A549 (cell line): Measurements from ENCODE around the gene MYO1D. TPM values are rescaled to one million over a fixed set of nuclear protein-coding genes. Genes with fewer than 3 reads are reported as not detected.

Experiments
- ATAC-seq, 2 experiments: fragments of 200-7000 bp in 1 of 2; fragments of >200 bp in 1 of 2; cut with Nextera tagmentation in 1 of 2; cut with Tn5 transposase in 1 of 2; 3 replicates each; pipeline versions ENCODE4 v1.8.0 to v1.9.1; 2018 to 2020; ENCODE audit warnings: mild to moderate bottlenecking in 1 of 2, moderate library complexity in 1 of 2
- CTCF ChIA-PET: fragments of 300-600 bp; sonication (Branson Sonifier 250); formaldehyde crosslinking; extraction: SDS; loops from one replicate; lab custom pipeline; 2021; ENCODE audit warnings: antibody characterized with exemption, inconsistent platforms; lab: Yijun Ruan, JAX
- POLR2A ChIA-PET: fragments of 350-600 bp; formaldehyde crosslinking; extraction: SDS; loops from one replicate; lab custom pipeline; 2021; ENCODE audit warnings: antibody characterized with exemption, inconsistent platforms; lab: Yijun Ruan, JAX
- DNase-seq, 2 experiments: peaks; one replicate each; pipeline versions ENCODE4 v3.0.0 to v3.0.0-alpha.2; 2011 to 2016; ENCODE audit warnings: low read depth in 1 of 2, low spot score in 1 of 2
- FAIRE-seq: peaks from 2 replicates; lab custom pipeline; 2011; peaks lifted over from hg19 to GRCh38; lab: Jason Lieb, UNC
- H3K27ac ChIP-seq, 2 experiments: fragments of >200 bp; sonication (Bioruptor Twin); formaldehyde crosslinking; 3 replicates each; pipeline ENCODE4 v1.5.1; 2016 to 2017
- H3K4me1 ChIP-seq: fragments of >200 bp; sonication (Bioruptor Twin); formaldehyde crosslinking; 3 replicates; pipeline ENCODE4 v1.6.1; 2016
- H3K4me2 ChIP-seq: fragments of >200 bp; sonication (Bioruptor Twin); formaldehyde crosslinking; 3 replicates; pipeline ENCODE4 v1.6.1; 2016
- H3K4me3 ChIP-seq: fragments of >200 bp; sonication (Bioruptor Twin); formaldehyde crosslinking; 3 replicates; pipeline ENCODE4 v1.5.1; 2016
- H3K9me3 ChIP-seq: fragments of >200 bp; sonication (Bioruptor Twin); formaldehyde crosslinking; 3 replicates; pipeline ENCODE4 v1.6.1; 2016
- BHLHE40 ChIP-seq: IDR thresholded peaks from 2 replicates; pipeline ENCODE4 v1.6.1; 2012; ENCODE audit warnings: low read depth, low read length, inconsistent platforms
- CBX2 ChIP-seq: fragments of 200-600 bp; sonication (generic); IDR thresholded peaks from 2 replicates; pipeline ENCODE4 v1.6.1; 2016; ENCODE audit warnings: low read depth, mild to moderate bottlenecking, borderline replicate concordance
- CBX8 ChIP-seq: fragments of 200-600 bp; sonication (generic); IDR thresholded peaks from 2 replicates; pipeline ENCODE4 v1.6.1; 2016
- CEBPB ChIP-seq, 2 experiments: fragments of >200 bp in 1 of 2; sonication (Bioruptor Twin) in 1 of 2; formaldehyde crosslinking in 1 of 2; IDR thresholded peaks; 2 replicates each; pipeline ENCODE4 v1.6.1; 2012 to 2016
- CHD2 ChIP-seq: fragments of 150-350 bp; IDR thresholded peaks from 2 replicates; pipeline ENCODE4 v1.6.1; 2014; ENCODE audit warnings: low read length; ENCODE audit not compliant: partially characterized antibody
- EHMT2 ChIP-seq: fragments of 200-600 bp; sonication (generic); IDR thresholded peaks from 2 replicates; pipeline ENCODE4 v1.6.1; 2016; ENCODE audit warnings: antibody characterized with exemption, low read depth, mild to moderate bottlenecking, moderate library complexity
- ESRRA ChIP-seq: fragments of 150-350 bp; IDR thresholded peaks from 2 replicates; pipeline ENCODE4 v1.6.1; 2014; ENCODE audit warnings: mild to moderate bottlenecking, low read length, borderline replicate concordance
- FOSB ChIP-seq: fragments of 250-450 bp; sonication (Bioruptor Pico); IDR thresholded peaks from 2 replicates; pipeline ENCODE4 v1.5.0; 2020; ENCODE audit warnings: mild to moderate bottlenecking, moderate library complexity
- FOSL2 ChIP-seq, 2 experiments: fragments of 450-650 bp in 1 of 2; fragments of >200 bp in 1 of 2; sonication (Bioruptor Twin) in 1 of 2; formaldehyde crosslinking; IDR thresholded peaks; 2 replicates each; pipeline versions ENCODE4 v1.5.0 to v1.6.1; 2016 to 2020; ENCODE audit warnings: mild to moderate bottlenecking in 1 of 2, moderate library complexity in 1 of 2
- FOXS1 ChIP-seq: fragments of 250-450 bp; sonication (Bioruptor Pico); IDR thresholded peaks from 2 replicates; pipeline ENCODE4 v1.5.0; 2020; ENCODE audit warnings: mild to moderate bottlenecking, moderate library complexity
- GATA3 ChIP-seq: IDR thresholded peaks from 2 replicates; pipeline ENCODE4 v1.6.1; 2012; ENCODE audit warnings: borderline replicate concordance
- HDAC2 ChIP-seq: fragments of 200-600 bp; sonication (generic); IDR thresholded peaks from 2 replicates; pipeline ENCODE4 v1.6.1; 2016
- HOXB5 ChIP-seq: fragments of 250-450 bp; sonication (Bioruptor Pico); IDR thresholded peaks from 2 replicates; pipeline ENCODE4 v1.5.0; 2020; ENCODE audit warnings: mild to moderate bottlenecking, moderate library complexity
- MAX ChIP-seq: IDR thresholded peaks from 2 replicates; pipeline ENCODE4 v1.6.1; 2012
- MAZ ChIP-seq: fragments of 150-350 bp; IDR thresholded peaks from 2 replicates; pipeline ENCODE4 v1.6.1; 2014; ENCODE audit warnings: antibody characterized with exemption, low read depth, low read length, borderline replicate concordance
- MYC ChIP-seq: IDR thresholded peaks from 2 replicates; pipeline ENCODE4 v1.6.1; 2012; ENCODE audit warnings: mild to moderate bottlenecking, inconsistent platforms, low read length, improper control_type of control experiment, borderline replicate concordance
- NPAS2 ChIP-seq: fragments of 250-450 bp; sonication (Bioruptor Pico); IDR thresholded peaks from 2 replicates; pipeline ENCODE4 v1.8.0; 2022; ENCODE audit warnings: mild to moderate bottlenecking, moderate library complexity, borderline replicate concordance
- PBX3 ChIP-seq: IDR thresholded peaks from 2 replicates; pipeline ENCODE4 v1.6.1; 2012
- POLR2A ChIP-seq: IDR thresholded peaks from 2 replicates; pipeline ENCODE4 v1.6.1; 2012; ENCODE audit warnings: mild to moderate bottlenecking, low read length
- RAD21 ChIP-seq, 2 experiments: fragments of >200 bp in 1 of 2; sonication (Bioruptor Twin) in 1 of 2; formaldehyde crosslinking in 1 of 2; IDR thresholded peaks in 1 of 2; conservative IDR thresholded peaks in 1 of 2; 2 replicates in 1 of 2; 3 replicates in 1 of 2; pipeline ENCODE4 v1.6.1; 2012 to 2018; ENCODE audit warnings: inconsistent platforms in 1 of 2
- RNF2 ChIP-seq: fragments of 200-600 bp; sonication (generic); IDR thresholded peaks from 2 replicates; pipeline ENCODE4 v1.6.1; 2016; ENCODE audit warnings: low read depth, mild to moderate bottlenecking, antibody characterized with exemption, moderate library complexity, borderline replicate concordance
- TP53 ChIP-seq: fragments of 250-450 bp; sonication (Bioruptor Pico); IDR thresholded peaks from 2 replicates; pipeline ENCODE4 v1.5.0; 2021; ENCODE audit warnings: mild to moderate bottlenecking, moderate library complexity
- WGBS: methylation state at CpG from one replicate; pipeline ENCODE4 v1.1.6; 2017; ENCODE audit errors: missing lambda C conversion rate; 5-methylcytosine and 5-hydroxymethylcytosine counted together
- polyA plus RNA-seq, 4 experiments: library from polyadenylated mRNA; depleted of rRNA in 3 of 4; stranded (reverse); fragments of >200 nt; fragmentation: RNase III in 1 of 4; extraction: RNeasy Plus Mini Kit Qiagen cat#74134 plus additional on column Dnase treatment in 1 of 4; gene quantifications; 2 replicates in 3 of 4; 3 replicates in 1 of 4; pipeline ENCODE4 v1.2.3, GENCODE V29; 2011 to 2017
- TF ChIP-seq, protein P1 (sequence below): IDR thresholded peaks from 2 replicates; pipeline ENCODE4 v1.6.1; 2012; ENCODE audit warnings: low read depth, borderline replicate concordance

The MYO1D gene
- polyA plus RNA-seq, 2 of the 4 experiments (the other 2 are of a cell fraction), result 2.8 to 4.2 TPM

GRCh38 chr17:32636598-32637218, 240.2 kb downstream of the MYO1D start:
- Histone ChIP-seq H3K9me3 (no peaks in the 10 kb centered on the region), H3K4me1 (no peaks in the 10 kb centered on the region), H3K27ac (no peak overlapping the region), H3K4me2 (no peak overlapping the region), H3K4me3 (no peak overlapping the region)
- ChIA-PET POLR2A (no interaction called here), CTCF (no interaction called here)
- WGBS, result 44% methylated on average over 5 of the region's 5 CpGs
- FAIRE-seq (peak; percentile 59), DNase-seq (no peak), ATAC-seq (no peak)
- TF ChIP-seq FOSB (CRISPR knock-in tag) (no peak), BHLHE40 (no peak), FOSL2 (IDR thresholded peaks at IDR 0.05) (no peak), FOSL2 (CRISPR knock-in tag; IDR thresholded peaks at IDR 0.05) (no peak), MYC (no peak), FOXS1 (CRISPR knock-in tag) (no peak), TP53 (no peak), MAZ (no peak), MAX (no peak), RNF2 (no peak), ESRRA (no peak), CBX8 (no peak), CHD2 (no peak), PBX3 (no peak), RAD21 (conservative IDR thresholded peaks at IDR 0.05 in 1 of 2, IDR thresholded peaks at IDR 0.05 in 1 of 2) (no peak), HDAC2 (no peak), EHMT2 (no peak), CBX2 (no peak), GATA3 (no peak)
- TF ChIP-seq, protein P1, sequence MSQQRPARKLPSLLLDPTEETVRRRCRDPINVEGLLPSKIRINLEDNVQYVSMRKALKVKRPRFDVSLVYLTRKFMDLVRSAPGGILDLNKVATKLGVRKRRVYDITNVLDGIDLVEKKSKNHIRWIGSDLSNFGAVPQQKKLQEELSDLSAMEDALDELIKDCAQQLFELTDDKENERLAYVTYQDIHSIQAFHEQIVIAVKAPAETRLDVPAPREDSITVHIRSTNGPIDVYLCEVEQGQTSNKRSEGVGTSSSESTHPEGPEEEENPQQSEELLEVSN, result no peak

DNA sequence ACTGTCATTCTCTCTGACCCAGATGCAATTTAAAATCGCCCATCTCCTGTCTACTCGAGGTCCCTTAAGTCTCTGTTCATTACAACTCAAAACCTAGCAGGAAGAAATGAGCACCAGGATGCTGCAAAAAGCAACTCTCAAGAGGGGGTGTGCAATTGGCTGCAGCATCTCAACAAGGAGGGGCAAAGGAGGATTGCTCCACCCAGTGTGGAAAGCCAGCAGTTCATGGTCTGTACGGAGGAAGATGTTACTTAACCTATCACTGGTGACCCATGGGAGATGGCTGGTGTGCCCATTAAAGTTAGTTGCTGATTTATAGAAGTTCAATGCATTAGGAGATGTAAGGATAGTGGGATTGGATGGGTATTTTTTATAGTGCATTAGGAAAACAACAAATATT, 242.8 kb downstream of the MYO1D start:
- H3K4me3 ChIP-seq, result no peak overlapping the region
- H3K4me2 ChIP-seq, result no peak overlapping the region
- no peak for TF ChIP-seq FOXS1 (CRISPR knock-in tag)
- no peak for TF ChIP-seq NPAS2 (CRISPR knock-in tag)
- TF ChIP-seq CBX2, result no peak
- no peak for TF ChIP-seq FOSL2 (IDR thresholded peaks at IDR 0.05)
- TF ChIP-seq FOSL2 (CRISPR knock-in tag; IDR thresholded peaks at IDR 0.05), result no peak
- TF ChIP-seq BHLHE40, result no peak
- no peak for TF ChIP-seq POLR2A
- DNase-seq (no peak), FAIRE-seq (no peak), ATAC-seq (no peak)
- CTCF ChIA-PET, result no interaction called here
- 36% methylated on average over 3 of the region's 3 CpGs for WGBS
- POLR2A ChIA-PET, result no interaction called here
- H3K9me3 ChIP-seq, result no peaks in the 10 kb centered on the region
- no peaks in the 10 kb centered on the region for H3K4me1 ChIP-seq
- H3K27ac ChIP-seq, result no peak overlapping the region

DNA sequence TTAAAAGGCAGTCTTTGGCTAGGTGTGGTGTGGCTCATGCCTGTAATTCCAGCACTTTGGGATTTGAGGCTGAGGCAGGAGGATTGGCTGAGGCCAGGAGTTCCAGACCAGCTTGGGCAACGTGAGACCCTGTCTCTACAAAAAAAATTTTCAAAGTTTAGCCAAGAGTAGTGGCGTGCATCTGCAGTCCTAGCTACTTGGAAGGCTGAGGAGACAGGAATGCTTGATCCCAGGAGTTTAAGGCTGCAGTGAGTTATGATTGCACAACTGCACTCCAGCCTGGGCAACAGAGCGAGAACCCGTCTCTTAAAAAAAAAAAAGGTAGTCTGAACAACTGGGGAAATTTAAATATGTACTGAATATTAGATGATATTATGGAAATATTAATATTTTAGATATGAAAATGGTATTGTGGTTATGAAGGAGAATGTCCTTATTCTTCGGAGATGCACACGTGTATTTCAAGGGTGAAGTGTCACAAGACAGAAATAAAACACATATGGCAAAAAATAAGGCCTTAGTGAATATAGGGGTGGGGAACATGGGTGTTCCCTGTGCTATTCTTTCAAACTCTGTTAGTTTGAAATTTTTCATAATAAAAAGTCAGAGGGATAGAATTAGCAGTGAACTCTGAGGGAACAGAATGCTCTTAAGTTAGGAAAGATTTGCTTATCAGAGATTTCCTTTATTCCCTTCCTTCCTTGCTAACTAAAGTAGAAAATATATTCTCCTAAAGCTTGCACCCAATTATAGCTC, 245.4 kb downstream of the MYO1D start:
- ChIA-PET POLR2A (no interaction called here), CTCF (interaction anchor here (1.8 kb wide), 1 partner anchor 27 kb away, joined by 7 read pairs; no protein-coding TSS in a partner anchor)
- Histone ChIP-seq H3K4me2 (no peak overlapping the region), H3K4me1 (no peaks in the 10 kb centered on the region), H3K27ac (no peak overlapping the region), H3K4me3 (no peak overlapping the region), H3K9me3 (no peaks in the 10 kb centered on the region)
- TF ChIP-seq HOXB5 (CRISPR knock-in tag), result no peak
- TF ChIP-seq GATA3, result no peak
- no peak for TF ChIP-seq PBX3
- peak; percentile 32 to 55; a peak in 3 of 4 replicates for TF ChIP-seq CEBPB (IDR thresholded peaks at IDR 0.05)
- ATAC-seq (no peak), FAIRE-seq (no peak), DNase-seq (no peak)
- 62% methylated on average over 6 of the region's 6 CpGs for whole genome bisulfite sequencing
